Epithelial cell of proximal tubule (primary cell): ENCODE measurements around the gene TSPAN18. TPM values are rescaled to one million over a fixed set of nuclear protein-coding genes. Genes with fewer than 3 reads are reported as not detected.
A peak's percentile ranks its signal among the peaks of the same experiment; 100 is the strongest.

ENCODE experiments used
- DNase-seq: peaks from one replicate; pipeline ENCODE4 v3.0.0-alpha.2; 2011; ENCODE audit warnings: low read depth
- H3K4me3 ChIP-seq: 2 replicates; pipeline ENCODE4 v1.5.1; 2011; ENCODE audit warnings: low read depth, mild to moderate bottlenecking, low read length
- CTCF ChIP-seq: conservative IDR thresholded peaks from 2 replicates; pipeline ENCODE4 v1.5.1; 2012; ENCODE audit warnings: low read depth, mild to moderate bottlenecking, low read length
- total RNA-seq: library from RNA; depleted of rRNA; stranded (reverse); fragments of >200 nt; gene quantifications from 2 replicates; pipeline ENCODE4 v1.2.3, GENCODE V29; 2015

TSPAN18 gene
- total RNA-seq, 1 donor from 2014 or later, result 1.6 TPM

GRCh38 chr11:44973632-44974401, 247.1 kb downstream of the TSPAN18 start:
- no peak for TF ChIP-seq CTCF
- no peak for DNase-seq
- no peak overlapping the region for H3K4me3 ChIP-seq

GRCh38 chr11:44974402-44975000, 247.7 kb downstream of the TSPAN18 start:
- DNase-seq, result no peak
- no peak overlapping the region for H3K4me3 ChIP-seq
- TF ChIP-seq CTCF, result no peak

- no peak for DNase-seq
- TF ChIP-seq CTCF, result no peak
- no peak overlapping the region for H3K4me3 ChIP-seq
These were observed 249.8 kb downstream of the TSPAN18 start for GRCh38 chr11:44976576-44976975.

- H3K4me3 ChIP-seq, result no peak overlapping the region
- DNase-seq, result no peak
- peak; percentile 25 for TF ChIP-seq CTCF
These were observed 250.8 kb downstream of the TSPAN18 start for GRCh38 chr11:44977493-44977984.

GRCh38 chr11:44978274-44978960, 251.7 kb downstream of the TSPAN18 start:
- DNase-seq, result no peak

GRCh38 chr11:44978961-44979331, 252.2 kb downstream of the TSPAN18 start:
- no peak for TF ChIP-seq CTCF
- DNase-seq, result no peak
- H3K4me3 ChIP-seq, result no peak overlapping the region

More at GRCh38 chr11:44978274-44978960, 251.7 kb downstream of the TSPAN18 start:
- no peak for TF ChIP-seq CTCF
- H3K4me3 ChIP-seq, result no peak overlapping the region
